ENCODE results near the gene RAB11FIP4. TPM values are rescaled to one million over a fixed set of nuclear protein-coding genes. Genes with fewer than 3 reads are reported as not detected.

RAB11FIP4 gene
- total RNA-seq, 1 donor from 2014 or later: 1.0 TPM

DNA sequence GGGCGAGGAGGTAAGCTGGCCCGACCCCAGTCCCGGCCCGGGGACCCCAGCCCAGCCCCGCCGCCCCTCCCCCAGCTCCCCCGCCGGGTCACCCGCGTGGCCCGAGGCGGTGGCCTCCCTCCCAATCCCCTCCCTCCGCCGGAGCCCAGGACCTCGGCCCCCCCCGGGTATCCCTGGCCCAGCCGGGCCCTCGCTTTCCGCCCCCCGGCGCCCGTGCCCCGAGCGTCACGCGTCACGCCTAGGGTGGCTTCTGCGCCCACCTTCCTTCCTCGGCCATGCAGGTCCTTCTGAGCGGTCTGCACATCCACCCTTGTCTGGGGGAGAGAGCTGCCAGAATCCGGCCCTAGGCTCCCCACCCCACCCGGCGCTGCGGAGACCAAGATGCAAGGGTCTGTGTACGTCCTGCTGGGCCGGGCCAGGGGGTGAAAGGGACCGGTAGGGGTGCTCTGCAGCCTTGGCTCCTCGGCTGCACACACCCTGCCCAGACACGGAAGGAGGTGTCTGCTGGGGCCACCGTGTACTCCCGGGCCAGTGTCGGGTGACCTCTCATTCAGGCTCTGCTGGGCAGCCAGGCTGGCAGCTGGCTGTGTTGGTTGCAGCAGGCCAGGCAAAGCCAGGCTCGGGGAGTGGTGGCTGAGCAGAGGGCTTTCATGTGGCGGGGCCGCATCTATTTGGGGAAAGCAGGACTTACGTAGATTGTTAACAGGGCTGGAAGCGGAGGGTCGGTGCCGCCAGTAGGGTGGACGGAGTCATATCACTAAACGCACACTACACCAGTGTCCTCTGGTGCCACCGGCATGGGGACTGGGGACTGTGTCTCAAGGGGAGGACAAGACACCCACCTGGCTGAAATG lies 754 bp downstream of the RAB11FIP4 start:
- no peak overlapping the region for H3K27ac ChIP-seq (ENCODE audit: low read depth, low read length)
- no peak overlapping the region for H3K9ac ChIP-seq (ENCODE audit: low read depth in 1 of 3, low read length in 3 of 3)
- peaks cover 48 to 50% (median 49%) of the 10 kb centered on the region in 3 donors for H3K27me3 ChIP-seq (ENCODE audit: control insufficient read depth in 3 of 3, insufficient read depth in 3 of 3, low read length in 3 of 3)
- H3K9me3 ChIP-seq (ENCODE audit: control insufficient read depth in 3 of 3, low read length in 3 of 3): no peaks in the 10 kb centered on the region
- H3K36me3 ChIP-seq (ENCODE audit: control insufficient read depth in 3 of 3, insufficient read depth in 3 of 3, low read length in 3 of 3): peaks cover 0 to 2% (median 0%) of the 10 kb centered on the region in 3 donors
- peaks cover 0 to 6% (median 6%) of the 10 kb centered on the region in 3 donors for H3K4me1 ChIP-seq (ENCODE audit: control insufficient read depth in 3 of 3, insufficient read depth in 3 of 3, low read length in 3 of 3)
- peak overlapping the region in 1 of 3 donors; percentile 41 for H3K4me3 ChIP-seq (ENCODE audit: low read length in 3 of 3)

DNA sequence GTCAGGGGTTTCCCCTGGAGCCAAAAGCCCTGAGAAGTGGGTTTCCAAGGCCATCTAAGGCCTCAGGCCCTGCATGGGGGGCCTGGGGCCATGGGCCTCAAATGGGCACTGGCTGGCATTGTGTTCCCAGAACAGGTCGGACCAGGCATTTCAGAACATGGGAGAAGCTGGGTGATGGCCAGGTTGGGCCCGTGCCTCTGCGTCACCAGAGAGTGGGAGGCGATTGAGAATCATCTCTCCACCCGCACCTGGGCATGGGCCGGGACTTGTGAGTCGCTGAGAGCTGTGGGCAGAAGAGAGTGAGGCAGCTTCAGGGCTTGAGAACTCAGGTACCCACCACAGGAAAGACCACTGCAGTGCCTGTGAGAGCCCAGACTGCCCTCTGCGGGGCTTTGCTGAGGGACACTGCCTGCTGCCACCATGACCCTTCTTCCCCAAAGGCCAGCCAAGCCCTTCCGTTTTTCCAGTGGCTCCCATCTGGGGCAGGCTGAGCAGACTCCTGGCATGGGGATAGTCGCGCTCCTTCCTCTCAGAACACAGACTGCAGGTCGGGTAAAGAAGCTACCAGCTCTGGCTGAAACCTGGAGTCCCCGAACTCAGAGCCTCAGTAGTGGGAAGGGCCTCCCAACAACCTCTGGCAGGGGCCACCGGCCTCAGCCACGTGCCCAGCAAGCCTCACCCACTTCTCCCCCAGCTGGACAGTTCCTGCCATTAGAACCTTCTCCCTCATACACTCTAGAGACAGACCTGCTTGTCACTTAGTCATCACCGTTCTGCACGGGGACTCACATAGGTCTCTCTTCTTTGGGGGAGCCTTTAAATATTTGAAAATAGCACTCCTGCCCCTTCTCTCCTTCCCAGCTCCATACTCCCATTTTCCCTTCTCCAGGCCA lies 1.6 kb downstream of the RAB11FIP4 start:
- Histone ChIP-seq H3K9me3 (ENCODE audit: control insufficient read depth in 3 of 3, low read length in 3 of 3) (no peaks in the 10 kb centered on the region), H3K27me3 (ENCODE audit: control insufficient read depth in 3 of 3, insufficient read depth in 3 of 3, low read length in 3 of 3) (peaks cover 48 to 50% (median 49%) of the 10 kb centered on the region in 3 donors), H3K27ac (ENCODE audit: low read depth, low read length) (no peak overlapping the region), H3K4me3 (ENCODE audit: low read length in 3 of 3) (no peak overlapping the region), H3K4me1 (ENCODE audit: control insufficient read depth in 3 of 3, insufficient read depth in 3 of 3, low read length in 3 of 3) (peaks cover 0 to 6% (median 6%) of the 10 kb centered on the region in 3 donors), H3K9ac (ENCODE audit: low read depth in 1 of 3, low read length in 3 of 3) (no peak overlapping the region), H3K36me3 (ENCODE audit: control insufficient read depth in 3 of 3, insufficient read depth in 3 of 3, low read length in 3 of 3) (peaks cover 0 to 2% (median 0%) of the 10 kb centered on the region in 3 donors)

DNA sequence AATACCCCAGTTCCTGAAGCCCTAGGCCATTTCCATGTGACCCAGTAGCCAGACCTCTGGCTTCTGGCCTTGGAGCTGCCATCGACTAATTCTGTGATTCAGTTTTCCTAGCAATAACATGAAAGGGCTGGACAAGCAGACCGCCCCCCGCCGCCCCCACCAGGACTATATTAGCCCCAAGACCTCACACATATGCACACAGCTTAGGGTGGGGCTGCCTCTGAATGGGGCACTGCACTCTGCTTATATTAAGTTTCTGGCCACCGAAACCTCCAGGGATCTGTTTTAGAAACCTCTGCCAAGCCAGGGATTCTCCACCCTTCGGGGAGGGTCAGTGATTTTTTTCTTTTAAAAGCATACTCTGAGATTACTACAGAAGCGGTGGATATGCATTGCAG lies 2.3 kb downstream of the RAB11FIP4 start:
- Histone ChIP-seq H3K4me3 (ENCODE audit: low read length in 3 of 3) (no peak overlapping the region), H3K9me3 (ENCODE audit: control insufficient read depth in 3 of 3, low read length in 3 of 3) (no peaks in the 10 kb centered on the region), H3K4me1 (ENCODE audit: control insufficient read depth in 3 of 3, insufficient read depth in 3 of 3, low read length in 3 of 3) (peaks cover 0 to 6% (median 6%) of the 10 kb centered on the region in 3 donors), H3K36me3 (ENCODE audit: control insufficient read depth in 3 of 3, insufficient read depth in 3 of 3, low read length in 3 of 3) (peaks cover 0 to 2% (median 0%) of the 10 kb centered on the region in 3 donors), H3K9ac (ENCODE audit: low read depth in 1 of 3, low read length in 3 of 3) (no peak overlapping the region), H3K27ac (ENCODE audit: low read depth, low read length) (no peak overlapping the region), H3K27me3 (ENCODE audit: control insufficient read depth in 3 of 3, insufficient read depth in 3 of 3, low read length in 3 of 3) (peaks cover 44 to 52% (median 46%) of the 10 kb centered on the region in 3 donors)

DNA sequence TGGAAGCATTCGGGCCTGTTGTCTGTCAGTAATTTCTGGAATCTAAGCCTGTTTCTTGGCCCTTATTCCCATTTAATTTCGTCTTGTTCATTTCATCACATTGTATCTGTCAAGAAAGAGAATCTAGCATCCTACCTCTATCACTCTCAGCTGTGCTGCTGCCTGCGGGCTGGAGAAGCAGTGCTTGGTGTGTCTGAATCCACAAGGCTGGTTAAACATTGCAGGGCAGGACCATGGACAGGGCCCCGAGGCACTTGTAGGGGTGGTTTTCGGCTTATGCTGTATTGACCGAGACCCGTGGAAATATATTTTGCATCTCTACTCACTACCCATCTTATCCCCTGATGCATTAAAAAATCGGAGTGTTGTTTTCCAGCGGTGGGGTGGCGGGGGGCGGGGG lies 3.1 kb downstream of the RAB11FIP4 start:
- no peak overlapping the region for H3K27ac ChIP-seq (ENCODE audit: low read depth, low read length)
- no peak overlapping the region for H3K4me3 ChIP-seq (ENCODE audit: low read length in 3 of 3)
- peaks cover 38 to 47% (median 39%) of the 10 kb centered on the region in 3 donors for H3K27me3 ChIP-seq (ENCODE audit: control insufficient read depth in 3 of 3, insufficient read depth in 3 of 3, low read length in 3 of 3)

DNA sequence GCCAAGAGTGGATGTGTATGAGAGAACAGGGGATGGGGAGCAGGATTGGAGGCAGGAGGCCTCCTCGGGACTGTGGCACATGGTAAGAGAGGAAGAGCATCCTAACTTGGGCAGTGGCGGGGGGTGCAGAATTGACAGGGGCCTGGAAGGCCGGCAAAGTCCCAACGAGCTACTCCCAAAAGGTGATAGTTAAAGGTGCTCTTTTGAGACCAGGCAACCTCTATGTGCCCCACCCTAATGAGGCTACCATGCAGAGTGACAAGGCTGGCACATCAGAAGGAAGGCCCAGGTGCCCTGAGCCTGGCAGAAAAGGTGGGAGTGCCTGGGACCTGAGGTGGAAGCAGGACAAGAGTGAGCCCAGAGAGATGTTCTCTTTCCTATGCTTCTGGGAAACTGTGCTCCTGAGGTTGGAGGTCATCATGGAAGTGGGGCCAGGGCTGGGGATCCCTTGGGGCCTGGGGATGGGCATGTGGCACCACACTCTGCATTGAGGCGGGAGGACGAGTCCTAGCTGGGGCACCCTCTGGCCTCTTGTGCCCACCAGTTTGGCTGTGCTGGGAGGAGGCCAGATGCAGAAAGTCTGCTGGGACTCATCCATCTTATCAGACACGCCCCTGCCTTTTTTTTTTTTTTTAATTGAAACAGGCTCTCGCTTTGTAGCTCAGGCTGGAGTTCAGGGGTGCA lies 5.9 kb downstream of the RAB11FIP4 start:
- Histone ChIP-seq H3K4me1 (ENCODE audit: control insufficient read depth in 3 of 3, insufficient read depth in 3 of 3, low read length in 3 of 3) (peaks cover 0 to 2% (median 2%) of the 10 kb centered on the region in 3 donors), H3K9ac (ENCODE audit: low read depth in 1 of 3, low read length in 3 of 3) (no peak overlapping the region), H3K27ac (ENCODE audit: low read depth, low read length) (no peak overlapping the region), H3K36me3 (ENCODE audit: control insufficient read depth in 3 of 3, insufficient read depth in 3 of 3, low read length in 3 of 3) (no peaks in the 10 kb centered on the region), H3K9me3 (ENCODE audit: control insufficient read depth in 3 of 3, low read length in 3 of 3) (no peaks in the 10 kb centered on the region), H3K27me3 (ENCODE audit: control insufficient read depth in 3 of 3, insufficient read depth in 3 of 3, low read length in 3 of 3) (peaks cover 23 to 36% (median 24%) of the 10 kb centered on the region in 3 donors), H3K4me3 (ENCODE audit: low read length in 3 of 3) (no peak overlapping the region)

More for the DNA sequence above, 3.1 kb downstream of the RAB11FIP4 start:
- Histone ChIP-seq H3K36me3 (ENCODE audit: control insufficient read depth in 3 of 3, insufficient read depth in 3 of 3, low read length in 3 of 3) (peaks cover 0 to under 1% (median 0%) of the 10 kb centered on the region in 3 donors), H3K4me1 (ENCODE audit: control insufficient read depth in 3 of 3, insufficient read depth in 3 of 3, low read length in 3 of 3) (peaks cover 0 to 6% (median 6%) of the 10 kb centered on the region in 3 donors), H3K9ac (ENCODE audit: low read depth in 1 of 3, low read length in 3 of 3) (no peak overlapping the region), H3K9me3 (ENCODE audit: control insufficient read depth in 3 of 3, low read length in 3 of 3) (no peaks in the 10 kb centered on the region)

DNA sequence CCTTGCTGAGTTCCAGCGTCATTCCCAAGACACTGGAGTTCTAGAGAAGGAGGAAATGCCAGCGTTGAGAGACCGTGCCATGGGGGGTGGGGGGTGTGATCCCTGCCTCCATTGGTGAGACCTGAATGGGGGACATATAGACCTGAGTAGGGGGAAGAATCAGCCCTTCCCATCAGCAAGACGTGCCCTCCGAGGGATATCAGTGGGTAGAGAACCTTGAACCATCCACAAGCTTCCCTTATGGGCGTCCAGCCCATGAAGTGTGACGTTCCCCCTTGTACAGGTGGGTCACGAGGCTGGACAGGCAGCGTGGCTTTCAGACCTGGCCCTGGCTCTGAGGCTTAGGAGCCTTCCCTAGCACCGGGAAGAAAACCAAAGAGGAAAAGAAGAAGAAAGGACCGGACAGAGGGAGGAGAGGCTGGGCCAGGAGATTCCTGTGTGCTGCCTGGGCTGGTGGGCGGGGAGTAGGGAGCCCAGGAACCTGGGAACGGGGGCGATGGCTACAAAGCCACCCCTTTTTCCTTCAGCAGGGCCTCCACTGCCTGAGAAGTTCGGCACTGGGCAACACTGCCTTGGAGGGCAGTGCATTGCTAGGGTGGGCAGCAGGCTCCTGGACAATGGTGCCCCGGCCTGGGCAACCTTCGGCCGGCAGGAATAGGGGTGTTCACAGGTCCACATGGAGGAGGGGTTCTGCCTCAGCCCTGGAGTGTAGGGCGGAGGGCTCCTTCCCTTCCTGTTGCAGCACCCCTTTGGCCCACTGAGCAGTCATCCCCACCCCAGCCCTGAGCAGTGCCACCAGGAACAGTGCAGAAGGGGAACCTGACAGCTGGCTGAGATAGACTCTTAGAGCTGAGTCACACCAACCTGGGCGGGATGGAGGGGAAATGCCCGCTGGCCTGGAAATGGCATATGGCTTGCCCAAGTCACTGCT lies 7.2 kb downstream of the RAB11FIP4 start:
- Histone ChIP-seq H3K4me3 (ENCODE audit: low read length in 3 of 3) (no peak overlapping the region), H3K27ac (ENCODE audit: low read depth, low read length) (no peak overlapping the region), H3K27me3 (ENCODE audit: control insufficient read depth in 3 of 3, insufficient read depth in 3 of 3, low read length in 3 of 3) (peaks cover 11 to 23% (median 12%) of the 10 kb centered on the region in 3 donors), H3K4me1 (ENCODE audit: control insufficient read depth in 3 of 3, insufficient read depth in 3 of 3, low read length in 3 of 3) (no peaks in the 10 kb centered on the region), H3K9ac (ENCODE audit: low read depth in 1 of 3, low read length in 3 of 3) (no peak overlapping the region), H3K36me3 (ENCODE audit: control insufficient read depth in 3 of 3, insufficient read depth in 3 of 3, low read length in 3 of 3) (no peaks in the 10 kb centered on the region), H3K9me3 (ENCODE audit: control insufficient read depth in 3 of 3, low read length in 3 of 3) (no peaks in the 10 kb centered on the region)

DNA sequence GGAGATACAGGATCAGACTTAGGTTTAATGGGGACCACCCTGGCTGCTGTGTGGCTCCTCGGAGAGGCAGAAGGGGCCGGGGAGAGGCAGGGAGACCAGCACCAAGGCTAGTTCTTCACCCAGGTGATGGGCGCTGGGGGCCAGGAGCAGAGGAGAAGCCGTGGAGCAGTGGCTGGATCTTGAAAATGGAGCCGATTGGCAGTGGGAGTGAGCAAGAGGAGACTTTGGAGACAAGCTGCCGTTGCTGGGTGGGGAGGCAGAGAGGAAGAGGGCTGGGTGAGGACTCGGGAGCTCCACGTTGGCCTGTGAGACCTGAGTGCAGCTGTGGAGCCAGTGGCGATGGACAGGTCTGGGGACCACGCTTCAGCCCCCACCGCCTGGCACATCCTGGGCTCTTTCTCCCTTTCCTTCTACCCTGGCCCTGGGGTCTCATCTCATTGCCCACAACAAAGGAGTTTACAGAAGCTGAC lies 9.0 kb downstream of the RAB11FIP4 start:
- Histone ChIP-seq H3K27ac (ENCODE audit: low read depth, low read length) (no peak overlapping the region), H3K36me3 (ENCODE audit: control insufficient read depth in 3 of 3, insufficient read depth in 3 of 3, low read length in 3 of 3) (no peaks in the 10 kb centered on the region), H3K4me1 (ENCODE audit: control insufficient read depth in 3 of 3, insufficient read depth in 3 of 3, low read length in 3 of 3) (no peaks in the 10 kb centered on the region), H3K9ac (ENCODE audit: low read depth in 1 of 3, low read length in 3 of 3) (no peak overlapping the region), H3K4me3 (ENCODE audit: low read length in 3 of 3) (no peak overlapping the region), H3K27me3 (ENCODE audit: control insufficient read depth in 3 of 3, insufficient read depth in 3 of 3, low read length in 3 of 3) (peaks cover 4 to 21% (median 7%) of the 10 kb centered on the region in 3 donors), H3K9me3 (ENCODE audit: control insufficient read depth in 3 of 3, low read length in 3 of 3) (no peaks in the 10 kb centered on the region)

DNA sequence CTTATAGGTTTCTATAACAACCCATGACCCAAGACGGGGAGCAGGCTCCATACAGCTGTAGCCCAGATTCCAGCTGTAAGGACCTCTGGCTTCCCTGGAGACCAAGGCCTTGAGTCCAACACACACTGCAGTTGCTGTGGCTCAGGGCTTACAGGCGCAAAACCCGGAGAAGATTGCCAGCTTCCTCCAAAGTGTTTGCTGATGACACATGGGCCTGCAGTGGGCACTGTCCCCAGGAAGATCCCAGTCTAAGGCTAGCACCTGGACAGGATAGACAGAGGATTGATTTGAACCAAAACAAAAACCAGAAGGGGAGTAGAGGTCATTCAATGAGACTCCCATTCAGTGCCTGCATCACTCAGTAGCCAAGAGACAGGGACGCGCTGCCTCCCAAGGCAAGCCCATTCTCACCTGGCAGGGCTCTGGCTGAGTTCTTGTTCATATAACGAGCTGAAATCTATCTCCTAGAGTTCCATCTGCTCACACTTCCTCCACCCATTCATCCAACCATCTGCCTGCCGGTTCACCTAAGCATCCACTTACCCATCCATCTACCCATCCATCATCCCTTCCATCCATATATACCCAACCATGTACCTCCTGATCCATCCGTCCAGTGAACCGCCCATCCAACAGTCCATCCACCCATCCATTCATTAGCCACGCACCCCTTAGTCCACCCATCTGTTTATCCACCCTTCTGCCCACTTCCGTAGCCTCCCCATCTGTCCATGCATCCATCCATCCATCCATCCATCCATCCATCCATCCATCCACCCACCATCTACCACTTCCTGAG lies 10.2 kb downstream of the RAB11FIP4 start:
- Histone ChIP-seq H3K9ac (ENCODE audit: low read depth in 1 of 3, low read length in 3 of 3) (no peak overlapping the region), H3K27ac (ENCODE audit: low read depth, low read length) (no peak overlapping the region), H3K9me3 (ENCODE audit: control insufficient read depth in 3 of 3, low read length in 3 of 3) (no peaks in the 10 kb centered on the region), H3K4me3 (ENCODE audit: low read length in 3 of 3) (no peak overlapping the region), H3K36me3 (ENCODE audit: control insufficient read depth in 3 of 3, insufficient read depth in 3 of 3, low read length in 3 of 3) (no peaks in the 10 kb centered on the region), H3K27me3 (ENCODE audit: control insufficient read depth in 3 of 3, insufficient read depth in 3 of 3, low read length in 3 of 3) (peaks cover 4 to 18% (median 7%) of the 10 kb centered on the region in 3 donors), H3K4me1 (ENCODE audit: control insufficient read depth in 3 of 3, insufficient read depth in 3 of 3, low read length in 3 of 3) (no peaks in the 10 kb centered on the region)
